Prostate gland (tissue), 2 donors: ENCODE measurements around the gene MEG3.

Experiments
- CTCF ChIP-seq, 4 experiments: fragments of 200-600 bp in 2 of 4; fragments of 450-650 bp in 2 of 4; sonication (generic) in 2 of 4; IDR thresholded peaks; 1 replicate in 3 of 4; 2 replicates in 1 of 4; pipeline ENCODE4 v1.5.1; 2016 to 2019; ENCODE audit warnings: antibody characterized with exemption in 4 of 4, mild to moderate bottlenecking in 2 of 4, moderate library complexity in 2 of 4
- POLR2AphosphoS5 ChIP-seq: sonication (generic); formaldehyde crosslinking; IDR thresholded peaks from one replicate; pipeline ENCODE4 v1.6.1; 2017; ENCODE audit warnings: antibody characterized with exemption

GRCh38 chr14:100807496-100807895 is 18.4 kb upstream of the MEG3 start:
- no peak for TF ChIP-seq CTCF (IDR thresholded peaks at IDR 0.05)
- no peak for TF ChIP-seq POLR2AphosphoS5
